ENCODE measurements around the gene BLTP3B. TPM values are rescaled to one million over a fixed set of nuclear protein-coding genes. Genes with fewer than 3 reads are reported as not detected.

BLTP3B gene
- total RNA-seq, 1 donor from 2014 or later, result 40.4 TPM

DNA sequence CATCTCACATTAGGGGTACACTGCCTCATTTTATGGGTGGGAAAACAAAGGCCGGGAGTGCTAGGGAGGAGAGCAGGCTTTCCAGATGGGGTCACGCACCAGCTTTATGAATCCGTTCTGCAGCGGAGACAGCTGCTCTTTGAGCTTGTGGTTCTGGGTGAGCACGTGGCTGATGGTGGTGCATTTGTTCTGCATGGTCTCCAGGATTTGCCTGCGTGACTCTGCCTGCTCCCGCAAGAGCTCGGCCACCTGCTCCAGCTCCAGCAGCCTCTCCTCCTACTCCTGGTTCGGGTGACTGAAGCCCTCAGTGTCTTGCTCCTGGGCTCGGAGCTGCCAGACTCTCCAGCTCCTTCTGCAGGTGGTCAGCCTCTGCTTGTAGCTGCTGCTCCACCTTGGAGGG, 23.6 kb upstream of the BLTP3B start:
- intact Hi-C loops (cut with DNase I), result loop anchor here (1.0 kb wide), 1 partner anchor 22 kb away; no protein-coding TSS in a partner anchor
- no peak for DNase-seq (ENCODE audit: low spot score)
- ATAC-seq, result no peak

- no peak for ATAC-seq
- no peak for DNase-seq (ENCODE audit: low spot score)
- intact Hi-C loops (cut with DNase I), result no loop called here
Measured at GRCh38 chr12:100165356-100165755, 22.7 kb upstream of the BLTP3B start.

GRCh38 chr12:100164153-100164704, 21.6 kb upstream of the BLTP3B start:
- intact Hi-C loops (cut with DNase I), result no loop called here
- DNase-seq (ENCODE audit: low spot score), result no peak
- ATAC-seq, result no peak

DNA sequence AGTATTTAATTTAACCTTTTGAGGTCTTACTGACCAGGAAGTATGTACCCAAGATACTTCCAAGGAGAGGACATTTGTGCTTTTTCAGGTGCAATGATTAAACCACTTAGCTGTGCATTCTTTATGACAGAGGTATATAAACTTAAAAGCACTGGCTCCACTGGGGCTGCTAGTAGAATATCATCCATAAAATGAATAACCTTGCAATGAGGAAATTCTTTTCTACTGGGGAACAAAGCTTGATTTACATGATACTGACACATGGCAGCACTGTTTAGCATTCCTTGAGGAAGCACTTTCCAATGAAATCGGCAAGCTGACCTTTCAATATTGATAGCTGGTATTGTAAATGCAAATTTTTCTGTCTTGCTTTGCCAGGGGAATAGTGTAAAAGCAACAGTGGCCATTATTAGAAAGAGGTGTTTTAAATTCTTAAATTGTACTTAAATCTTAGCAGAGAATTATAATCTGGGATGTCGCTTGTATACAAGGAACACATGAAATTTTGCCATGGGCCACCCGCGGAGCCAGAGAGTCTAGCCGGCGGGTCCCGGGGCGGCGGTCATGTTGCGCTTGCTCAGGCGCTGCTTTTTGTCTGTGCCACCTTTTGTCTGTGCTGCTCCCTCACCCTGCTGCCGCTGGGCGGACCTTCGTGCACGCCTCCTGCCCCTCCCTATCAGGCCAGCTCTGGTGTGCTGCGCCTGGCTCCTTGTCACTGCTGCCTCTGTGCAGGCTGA, 20.9 kb upstream of the BLTP3B start:
- DNase-seq (ENCODE audit: low spot score), result peak; percentile 78
- ATAC-seq, result peak; percentile 97
- intact Hi-C loops (cut with DNase I), result no loop called here

- ATAC-seq (no peak), DNase-seq (ENCODE audit: low spot score) (no peak)
- intact Hi-C loops (cut with DNase I), result no loop called here
Measured at GRCh38 chr12:100159391-100160104, 16.9 kb upstream of the BLTP3B start.

DNA sequence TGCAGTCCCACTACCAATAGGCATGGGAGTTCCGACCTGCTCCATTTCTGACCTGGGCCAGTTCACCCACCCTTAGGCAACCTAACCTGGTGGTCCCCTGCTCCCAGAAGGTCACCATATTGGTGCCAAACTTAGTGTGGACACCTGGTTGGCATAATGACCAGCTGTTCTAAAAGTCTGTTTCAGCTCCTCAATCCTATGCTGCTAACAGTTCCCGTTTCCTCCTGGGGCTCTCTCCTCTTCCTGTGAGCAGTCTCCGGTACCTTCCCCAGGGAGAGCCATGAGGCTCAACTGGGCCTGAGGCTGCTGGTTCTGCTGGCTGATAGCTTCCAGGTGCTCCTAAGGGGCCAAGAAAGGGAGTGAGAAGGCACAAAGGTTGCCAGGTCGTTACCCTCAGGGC, 15.9 kb upstream of the BLTP3B start:
- no peak for ATAC-seq
- no peak for DNase-seq (ENCODE audit: low spot score)
- intact Hi-C loops (cut with DNase I), result no loop called here

- DNase-seq (ENCODE audit: low spot score), result no peak
- intact Hi-C loops (cut with DNase I), result no loop called here
- ATAC-seq, result no peak
Measured at GRCh38 chr12:100157427-100157821, 14.8 kb upstream of the BLTP3B start.

DNA sequence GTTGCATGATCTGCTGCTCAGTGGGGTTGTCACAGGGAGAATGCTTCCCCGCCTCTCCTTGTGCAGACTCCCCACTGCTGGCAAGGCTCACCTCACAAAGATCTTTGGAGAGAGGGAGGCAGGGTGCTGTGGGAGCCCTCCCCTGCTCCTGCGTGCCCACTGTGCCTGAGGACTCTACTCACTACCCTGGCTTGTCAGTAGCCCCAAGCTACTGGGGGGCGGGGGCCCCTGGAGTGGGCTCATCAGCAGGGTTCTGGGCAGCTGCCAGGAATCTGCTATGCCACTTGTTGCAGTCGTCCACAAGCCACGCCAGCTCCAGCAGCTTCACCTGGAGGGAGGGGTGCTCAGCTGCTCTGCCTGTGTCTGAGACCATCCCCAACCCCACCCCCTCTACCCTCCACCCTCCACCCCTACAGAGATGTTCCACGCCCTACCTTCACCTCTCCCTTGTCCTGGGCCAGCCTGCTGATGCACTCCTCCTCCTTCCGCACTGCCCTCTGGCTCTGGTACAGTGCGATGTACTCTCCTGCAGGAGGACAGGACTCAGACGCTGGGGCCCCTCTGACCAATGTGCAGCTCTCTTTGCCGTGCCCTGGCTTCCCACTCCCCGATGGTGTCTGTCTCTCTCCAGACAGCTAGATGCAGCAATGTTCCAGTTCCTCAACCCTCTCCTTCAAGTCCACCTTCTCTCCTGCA, 14.2 kb upstream of the BLTP3B start:
- ATAC-seq (peak; percentile 23), DNase-seq (ENCODE audit: low spot score) (no peak)
- intact Hi-C loops (cut with DNase I), result no loop called here

GRCh38 chr12:100154474-100155247, 12.0 kb upstream of the BLTP3B start:
- peak; percentile 29 for ATAC-seq
- intact Hi-C loops (cut with DNase I), result no loop called here

DNA sequence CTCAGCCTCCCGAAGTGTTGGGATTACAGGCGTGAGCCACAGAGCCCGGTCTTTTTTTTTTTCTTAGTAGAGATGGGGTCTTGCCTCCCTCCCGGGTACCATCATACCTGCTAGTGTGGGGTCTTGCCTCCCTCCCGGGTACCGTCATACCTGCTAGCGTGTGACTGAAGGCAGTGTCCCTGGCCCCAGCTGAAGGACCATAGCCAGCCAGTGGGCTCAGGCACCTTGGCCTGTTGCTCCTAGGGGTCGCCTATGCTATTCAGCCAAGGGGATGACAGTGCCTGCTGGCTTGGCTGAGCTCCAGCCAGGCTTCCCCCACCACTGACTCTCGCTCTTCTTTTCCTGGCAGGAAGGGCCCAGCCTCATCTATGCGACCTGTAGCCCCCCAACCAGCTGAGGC, 10.5 kb upstream of the BLTP3B start:
- ATAC-seq (no peak), DNase-seq (ENCODE audit: low spot score) (no peak)
- intact Hi-C loops (cut with DNase I), result no loop called here

More at GRCh38 chr12:100154474-100155247, 12.0 kb upstream of the BLTP3B start:
- peak; percentile 77 for DNase-seq (ENCODE audit: low spot score)

DNA sequence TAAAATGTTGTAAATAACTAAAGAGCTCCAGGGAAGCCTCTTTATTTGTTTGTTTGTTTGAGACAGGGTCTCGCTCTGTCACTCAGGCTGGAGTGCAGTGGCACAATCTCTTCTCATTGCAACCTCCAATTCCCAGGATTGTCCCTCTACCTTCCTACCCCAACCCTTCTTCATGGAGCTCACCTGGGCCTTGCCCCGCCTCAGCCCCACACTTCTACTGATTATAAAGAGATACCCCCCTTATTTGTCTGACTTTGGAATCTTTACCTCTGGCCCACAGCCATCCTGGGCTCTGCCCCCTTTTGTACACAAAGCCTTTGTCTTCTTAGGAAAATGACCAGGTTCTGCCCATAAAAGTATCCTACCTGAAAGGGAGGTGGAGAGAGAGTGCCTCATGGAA, 9.1 kb upstream of the BLTP3B start:
- DNase-seq (ENCODE audit: low spot score) (no peak), ATAC-seq (no peak)
- intact Hi-C loops (cut with DNase I), result no loop called here

- intact Hi-C loops (cut with DNase I), result no loop called here
- ATAC-seq (no peak), DNase-seq (ENCODE audit: low spot score) (no peak)
Measured at GRCh38 chr12:100146252-100146651, 3.6 kb upstream of the BLTP3B start.

GRCh38 chr12:100145643-100146042, 3.0 kb upstream of the BLTP3B start:
- intact Hi-C loops (cut with DNase I), result no loop called here
- no peak for DNase-seq (ENCODE audit: low spot score)
- ATAC-seq, result no peak

DNA sequence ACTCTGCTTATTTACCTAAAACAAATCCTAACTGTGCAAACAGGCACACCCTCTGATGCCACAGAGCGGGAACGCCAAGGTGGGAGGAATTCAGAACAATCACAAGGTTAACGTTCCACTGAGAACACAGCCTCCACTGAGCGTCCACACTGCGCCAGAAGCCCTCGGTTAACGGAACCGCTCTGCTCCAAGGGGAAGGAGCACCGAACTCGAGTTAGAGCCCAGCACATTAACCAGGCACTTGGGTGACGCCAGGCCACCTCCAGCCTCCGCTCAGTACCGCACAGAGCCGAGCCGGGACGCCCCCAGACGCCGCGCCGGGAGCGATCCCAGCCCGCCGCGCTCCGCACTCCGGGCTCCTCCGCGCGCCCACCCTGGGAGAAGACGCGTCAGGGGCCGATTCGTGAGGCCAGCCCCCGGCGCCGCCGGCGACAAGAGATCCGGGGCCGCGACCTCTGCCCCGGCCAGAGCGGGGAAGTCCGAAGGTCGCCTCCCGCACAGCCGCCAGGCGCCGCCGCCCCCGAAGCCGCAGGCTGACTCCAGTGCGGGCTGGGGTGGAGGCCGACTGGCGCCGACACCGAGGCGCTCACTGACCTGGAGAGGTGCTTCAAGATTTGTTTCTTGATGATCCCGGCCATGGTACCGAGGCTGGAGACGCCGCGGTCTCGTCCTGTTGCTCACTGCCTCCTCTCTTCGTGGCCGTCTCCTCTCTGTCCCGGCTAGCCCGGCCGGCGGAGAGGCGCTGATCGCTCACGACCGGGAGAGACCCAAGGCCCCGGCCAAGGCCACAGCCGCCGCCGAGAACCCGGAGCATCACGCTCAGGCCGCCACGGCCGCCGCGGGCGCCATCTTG, 450 bp downstream of the BLTP3B start:
- ATAC-seq (peak; percentile 64), DNase-seq (ENCODE audit: low spot score) (peak; percentile 69)
- intact Hi-C loops (cut with DNase I), result no loop called here

GRCh38 chr12:100141666-100141997, 1.0 kb downstream of the BLTP3B start:
- ATAC-seq (peak; percentile 78), DNase-seq (ENCODE audit: low spot score) (no peak)
- intact Hi-C loops (cut with DNase I), result no loop called here

- intact Hi-C loops (cut with DNase I), result no loop called here
- no peak for ATAC-seq
Measured at GRCh38 chr12:100138803-100139098, 3.9 kb downstream of the BLTP3B start.

GRCh38 chr12:100138048-100138802, 4.4 kb downstream of the BLTP3B start:
- intact Hi-C loops (cut with DNase I), result no loop called here
- no peak for DNase-seq (ENCODE audit: low spot score)
- ATAC-seq, result no peak

More at GRCh38 chr12:100138803-100139098, 3.9 kb downstream of the BLTP3B start:
- no peak for DNase-seq (ENCODE audit: low spot score)

GRCh38 chr12:100133200-100133599, 9.5 kb downstream of the BLTP3B start:
- intact Hi-C loops (cut with DNase I), result no loop called here
- no peak for ATAC-seq
- no peak for DNase-seq (ENCODE audit: low spot score)
